Pancreas (tissue), 10 donors: ENCODE results near the gene PAQR4. TPM values are rescaled to one million over a fixed set of nuclear protein-coding genes. Genes with fewer than 3 reads are reported as not detected.

Source experiments
- ATAC-seq, 4 donors: fragments of 200-7000 bp; cut with Tn5 transposase; one replicate each; pipeline versions ENCODE4 v1.8.0 to v1.9.1; 2020; ENCODE audit warnings: mild to moderate bottlenecking in 4 of 4, moderate library complexity in 4 of 4
- DNase-seq, 6 donors: peaks; one replicate each; pipeline ENCODE4 v3.0.0-alpha.2; 2020
- FAIRE-seq: peaks from 2 replicates; lab custom pipeline; 2012; peaks lifted over from hg19 to GRCh38; lab: Jason Lieb, UNC
- H3K27ac ChIP-seq, 4 donors: fragments of 200-600 bp; sonication (generic); 1 replicate in 3 of 4; 2 replicates in 1 of 4; pipeline versions ENCODE4 v1.5.0 to v1.8.0; 2020
- H3K27me3 ChIP-seq, 4 donors: fragments of 200-600 bp; one replicate each; pipeline ENCODE4 v1.8.0; 2021
- H3K36me3 ChIP-seq, 3 donors: fragments of 200-600 bp; sonication (generic) in 1 of 3; one replicate each; pipeline versions ENCODE4 v1.5.0 to v1.8.0; 2020 to 2021
- H3K4me1 ChIP-seq, 3 donors: fragments of 200-600 bp; one replicate each; pipeline ENCODE4 v1.8.0; 2021
- H3K4me3 ChIP-seq, 4 donors: fragments of 200-600 bp; sonication (generic) in 2 of 4; one replicate each; pipeline versions ENCODE4 v1.5.0 to v1.8.0; 2020 to 2021
- H3K9me3 ChIP-seq, 4 donors: fragments of 200-600 bp; one replicate each; pipeline ENCODE4 v1.8.0; 2021
- CTCF ChIP-seq, 4 donors: fragments of 200-600 bp; sonication (generic) in 3 of 4; IDR thresholded peaks; one replicate each; pipeline versions ENCODE4 v1.5.0 to v1.8.0; 2021; ENCODE audit warnings: antibody characterized with exemption in 4 of 4
- WGBS, 2 donors: extraction: QIAGEN DNeasy Blood & Tissue Kit; methylation state at CpG; one replicate each; pipeline ENCODE4 v1.1.7; 2013; 5-methylcytosine and 5-hydroxymethylcytosine counted together
- intact Hi-C, 3 donors: fragments of 100-400 bp; cut with DNase I; formaldehyde crosslinking; loops; one replicate each; pipeline versions ENCODE4 v1.11.1 to v1.14.2; 2022
- polyA plus RNA-seq, 2 donors: library from polyadenylated mRNA; stranded (reverse); fragments of 200-250 nt; gene quantifications; one replicate each; pipeline ENCODE4 v1.2.3, GENCODE V29; 2013
- total RNA-seq, 6 donors: library from RNA; stranded (reverse); fragmentation: NEBNext Ultra II Directional in 4 of 6; extraction: Animal tissue kit (Norgen Biotek cat#: 25700) in 4 of 6; gene quantifications; one replicate each; pipeline versions ENCODE4 v1.2.1 to v1.2.4, GENCODE V29; 2021 to 2023
- donor health status: healthy with polysubstance abuse.
- donor health status: DM: no; HTN: no; CAD: no; lungs with moderate emphysema.
- donor health status: DM: no; HTN: no; CAD: no.
- donor health status: control.
- donor health status: control.
- donor health status: Bipolar disorder and iron deficiency.
- donor health status: DM: yes; HTN: yes; CAD: no.
- donor health status: DM: no; HTN: no; CAD: no.
- donor health status: DM: no; HTN: no; CAD: no.
- donor health status: DM: yes; HTN: yes; CAD: no.

Gene PAQR4
- total and polyA plus RNA-seq, 8 donors = 5.3 to 12.5 (median 6.6) TPM

GRCh38 chr16:2988590-2989099 is 19.5 kb downstream of the PAQR4 start:
- no peak for DNase-seq
- 84 to 85% methylated on average over 8 of the region's 8 CpGs for WGBS, 2 donors
- Histone ChIP-seq H3K36me3 (no peaks in the 10 kb centered on the region), H3K4me1 (peaks cover 13 to 27% (median 17%) of the 10 kb centered on the region in 3 donors), H3K4me3 (no peak overlapping the region), H3K27ac (no peak overlapping the region), H3K27me3 (no peaks in the 10 kb centered on the region), H3K9me3 (no peaks in the 10 kb centered on the region)
- intact Hi-C loops = no loop called here
- ATAC-seq = no peak
- FAIRE-seq = no peak
- TF ChIP-seq CTCF (IDR thresholded peaks at IDR 0.05) = no peak

GRCh38 chr16:2990891-2991290 is 21.7 kb downstream of the PAQR4 start:
- ATAC-seq (no peak), FAIRE-seq (no peak), DNase-seq (no peak)
- Histone ChIP-seq H3K27me3 (no peaks in the 10 kb centered on the region), H3K36me3 (no peaks in the 10 kb centered on the region), H3K4me3 (no peak overlapping the region), H3K4me1 (peaks cover 0 to 6% (median 6%) of the 10 kb centered on the region in 3 donors), H3K9me3 (no peaks in the 10 kb centered on the region), H3K27ac (no peak overlapping the region)
- TF ChIP-seq CTCF (IDR thresholded peaks at IDR 0.05) = no peak
- intact Hi-C loops = no loop called here
- 66 to 68% methylated on average over 8 to 10 of the region's 10 CpGs for WGBS, 2 donors

GRCh38 chr16:2991566-2992261 is 22.6 kb downstream of the PAQR4 start:
- intact Hi-C loops = no loop called here
- WGBS, 2 donors = 88% methylated on average over 11 to 12 of the region's 12 CpGs
- no peak for TF ChIP-seq CTCF (IDR thresholded peaks at IDR 0.05)
- Histone ChIP-seq H3K4me1 (no peaks in the 10 kb centered on the region), H3K4me3 (no peak overlapping the region), H3K27me3 (no peaks in the 10 kb centered on the region), H3K9me3 (no peaks in the 10 kb centered on the region), H3K27ac (no peak overlapping the region), H3K36me3 (no peaks in the 10 kb centered on the region)
- ATAC-seq (no peak), DNase-seq (peak in 1 of 6 donors; percentile 69), FAIRE-seq (no peak)

GRCh38 chr16:2992383-2993081 is 23.4 kb downstream of the PAQR4 start:
- DNase-seq = peak in 2 of 6 donors; percentile 35 to 55
- Histone ChIP-seq H3K4me1 (no peaks in the 10 kb centered on the region), H3K27me3 (no peaks in the 10 kb centered on the region), H3K4me3 (no peak overlapping the region), H3K9me3 (no peaks in the 10 kb centered on the region), H3K36me3 (no peaks in the 10 kb centered on the region), H3K27ac (no peak overlapping the region)
- no peak for FAIRE-seq
- intact Hi-C loops = no loop called here
- ATAC-seq = no peak
- TF ChIP-seq CTCF (IDR thresholded peaks at IDR 0.05) = no peak
- WGBS, 2 donors = 86 to 87% methylated on average over 14 of the region's 14 CpGs
